ENCODE measurements around the gene TMEM59.
"Not testable (repeated sequence)": the region's sequence is repeated elsewhere in the genome, so short reads cannot be mapped to it uniquely, and the experiment has no call there.

The TMEM59 gene

DNA sequence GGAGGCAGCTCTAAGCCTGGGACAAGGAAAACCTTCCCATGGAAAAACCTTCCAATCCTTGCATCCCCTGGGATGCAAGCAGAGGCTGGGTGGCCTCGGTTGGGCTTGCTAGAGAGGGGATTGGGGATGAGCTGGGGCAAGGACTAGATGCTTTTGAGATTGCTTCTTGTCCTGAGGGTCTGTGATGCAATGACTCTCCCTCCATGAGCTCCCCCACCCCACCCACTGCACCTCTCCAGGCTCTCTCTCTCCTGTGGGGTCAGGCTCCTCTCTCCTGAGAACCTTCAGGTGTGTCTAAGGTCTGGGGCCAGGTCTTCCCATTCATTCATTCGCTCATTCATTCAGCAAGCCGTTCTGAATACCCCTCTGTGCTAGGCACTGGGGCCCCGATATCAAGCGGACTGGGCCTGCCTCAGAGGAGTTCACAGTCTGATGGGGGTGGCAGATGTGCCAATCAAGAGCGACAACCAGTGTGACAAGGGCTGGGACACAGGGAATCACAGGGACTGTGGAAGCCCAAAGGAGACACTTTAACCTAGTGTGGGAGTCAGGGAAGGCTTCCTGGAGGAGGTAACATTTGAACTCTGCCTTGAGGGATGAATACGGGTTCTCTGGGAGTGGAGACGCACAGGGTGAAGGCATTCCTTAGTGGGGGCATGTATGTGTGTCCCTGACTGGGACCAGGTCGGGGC, 41.5 kb downstream of the TMEM59 start:
- DNase-seq, result no peak

DNA sequence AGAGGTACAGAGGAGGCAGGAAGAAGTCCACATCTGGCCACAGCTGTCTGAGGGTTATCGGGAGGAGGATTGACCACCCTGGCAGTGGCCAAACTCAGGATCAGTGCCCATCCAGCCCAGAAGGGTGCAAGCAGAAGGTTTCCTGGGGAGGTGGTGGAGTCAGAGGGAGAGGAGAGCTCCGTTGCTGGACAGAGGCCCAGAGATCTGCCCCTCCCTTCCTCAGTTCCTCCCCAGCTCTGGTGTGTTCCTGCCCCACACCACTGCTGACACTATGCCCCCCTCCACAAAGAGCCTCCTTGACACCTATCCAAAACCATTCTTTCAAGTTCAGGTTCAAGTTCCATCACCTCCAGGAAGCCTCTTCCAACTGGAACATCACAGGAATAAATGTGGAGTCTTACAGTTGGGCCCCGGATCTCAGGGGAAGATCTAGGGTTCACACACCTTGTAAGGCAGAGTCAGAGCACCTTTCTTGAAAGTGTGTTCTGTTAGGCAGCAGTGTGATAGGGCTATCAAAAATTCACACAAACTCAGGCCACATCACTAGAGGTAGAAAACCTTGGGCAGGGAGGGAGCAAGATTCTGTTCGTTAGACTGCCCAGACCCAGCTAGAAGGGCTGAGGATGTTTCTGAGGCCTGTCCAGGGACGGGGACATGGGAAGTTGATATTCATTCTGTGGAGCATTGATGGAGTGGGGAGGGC, 42.4 kb downstream of the TMEM59 start:
- no peak for DNase-seq

DNA sequence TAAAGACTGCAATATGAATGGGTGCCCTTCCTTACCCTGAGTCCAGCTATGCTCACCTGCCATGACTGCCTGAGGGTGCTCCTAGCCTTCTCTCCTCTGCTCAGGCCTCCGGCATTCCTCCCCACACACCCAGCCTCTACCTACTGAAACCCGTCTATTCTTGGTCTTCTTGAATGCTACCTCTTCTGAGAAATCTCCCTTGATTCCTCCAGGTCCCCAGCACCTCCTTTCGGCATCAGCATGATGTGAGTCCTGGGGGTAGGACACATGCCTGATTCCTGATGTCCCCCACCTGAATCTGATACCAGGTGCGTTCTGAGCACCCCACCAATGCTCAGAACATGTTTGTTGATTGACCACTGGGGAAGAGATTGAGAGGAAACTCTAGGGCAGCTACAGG, 43.6 kb downstream of the TMEM59 start:
- DNase-seq, result no peak

DNA sequence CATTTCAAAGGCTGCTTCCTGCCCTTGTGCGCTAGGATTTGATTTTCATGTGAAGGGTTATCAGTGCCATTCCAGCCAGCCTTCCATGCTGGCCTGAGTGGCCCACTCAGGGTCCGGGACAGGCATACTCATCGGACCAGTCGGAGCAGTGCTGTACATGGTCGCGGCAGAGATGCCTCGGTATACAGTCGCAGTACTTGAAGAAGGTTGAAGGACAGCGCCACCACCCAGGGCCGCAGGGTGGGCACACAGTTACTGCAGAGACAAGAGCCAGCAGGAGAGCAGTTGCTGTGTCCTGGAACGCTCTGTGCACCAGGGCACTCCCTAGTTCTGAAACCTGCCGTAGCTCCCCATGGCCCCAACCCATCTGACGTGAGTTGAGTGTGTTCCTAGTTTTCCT, 44.1 kb downstream of the TMEM59 start:
- no peak for DNase-seq

DNA sequence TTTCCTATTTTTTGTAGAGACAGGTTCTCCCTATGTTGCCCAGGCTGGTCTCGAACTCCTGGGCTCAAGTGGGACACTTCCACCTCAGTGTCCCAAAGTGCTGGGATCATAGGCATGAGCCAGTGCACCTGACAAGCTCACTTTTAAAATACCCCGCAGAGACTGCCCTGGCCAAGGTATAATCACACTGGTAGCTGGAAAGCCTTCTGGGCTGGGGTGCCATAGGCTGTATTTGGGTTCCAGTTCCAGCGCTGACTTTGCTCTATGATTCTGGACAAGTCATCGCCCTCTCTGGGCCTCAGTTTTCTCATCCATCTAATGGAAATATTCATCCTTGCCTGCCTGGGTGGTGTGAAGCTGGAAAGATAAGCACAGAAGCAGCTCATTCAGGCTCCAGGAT, 45.4 kb downstream of the TMEM59 start:
- no peak for DNase-seq

DNA sequence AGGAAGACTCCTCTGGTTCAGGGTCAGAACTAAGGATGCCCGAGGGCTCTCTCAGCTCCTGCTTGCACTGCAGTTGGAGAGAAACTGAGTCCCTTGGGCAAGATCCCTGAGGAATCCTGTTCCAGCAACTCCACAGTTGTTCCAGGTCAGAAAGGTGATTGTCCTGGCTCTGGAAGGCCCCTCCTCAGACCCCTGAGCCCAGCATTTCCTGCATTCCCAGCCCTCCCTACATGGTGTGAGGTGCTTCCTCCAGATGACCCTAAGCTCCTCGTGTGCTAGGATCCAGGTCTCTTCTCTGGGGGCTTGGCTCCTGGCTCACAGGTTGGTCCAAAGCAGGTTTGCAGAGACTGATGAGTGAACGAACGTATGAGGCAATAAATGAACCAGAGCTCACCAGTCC, 46.5 kb downstream of the TMEM59 start:
- DNase-seq, result no peak

DNA sequence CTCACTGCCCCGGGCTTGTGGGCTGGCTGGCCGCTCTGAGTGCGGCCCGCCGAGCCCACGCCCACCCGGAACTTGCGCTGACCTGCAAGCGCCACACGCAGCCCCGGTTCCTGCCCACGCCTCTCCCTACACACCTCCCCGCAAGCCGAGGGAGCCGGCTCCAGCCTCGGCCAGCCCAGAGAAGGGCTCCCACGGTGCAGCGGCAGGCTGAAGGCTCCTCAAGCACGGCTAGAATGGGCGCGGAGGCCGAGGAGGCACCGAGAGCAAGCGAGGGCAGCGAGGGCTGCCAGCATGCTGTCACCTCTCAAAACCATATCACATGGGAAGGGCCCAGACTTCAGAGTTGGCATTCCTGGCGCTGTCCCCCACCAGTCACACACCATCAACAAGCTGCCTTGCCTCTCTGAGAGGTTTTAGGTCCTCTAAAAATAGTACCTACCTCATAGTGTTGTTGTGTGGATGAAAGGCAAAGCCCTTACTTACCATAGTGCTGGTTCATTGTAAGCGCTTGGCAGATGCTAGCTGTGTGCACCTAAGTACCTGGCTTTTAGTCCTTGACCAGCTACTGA, 48.4 kb downstream of the TMEM59 start:
- no peak for DNase-seq

DNA sequence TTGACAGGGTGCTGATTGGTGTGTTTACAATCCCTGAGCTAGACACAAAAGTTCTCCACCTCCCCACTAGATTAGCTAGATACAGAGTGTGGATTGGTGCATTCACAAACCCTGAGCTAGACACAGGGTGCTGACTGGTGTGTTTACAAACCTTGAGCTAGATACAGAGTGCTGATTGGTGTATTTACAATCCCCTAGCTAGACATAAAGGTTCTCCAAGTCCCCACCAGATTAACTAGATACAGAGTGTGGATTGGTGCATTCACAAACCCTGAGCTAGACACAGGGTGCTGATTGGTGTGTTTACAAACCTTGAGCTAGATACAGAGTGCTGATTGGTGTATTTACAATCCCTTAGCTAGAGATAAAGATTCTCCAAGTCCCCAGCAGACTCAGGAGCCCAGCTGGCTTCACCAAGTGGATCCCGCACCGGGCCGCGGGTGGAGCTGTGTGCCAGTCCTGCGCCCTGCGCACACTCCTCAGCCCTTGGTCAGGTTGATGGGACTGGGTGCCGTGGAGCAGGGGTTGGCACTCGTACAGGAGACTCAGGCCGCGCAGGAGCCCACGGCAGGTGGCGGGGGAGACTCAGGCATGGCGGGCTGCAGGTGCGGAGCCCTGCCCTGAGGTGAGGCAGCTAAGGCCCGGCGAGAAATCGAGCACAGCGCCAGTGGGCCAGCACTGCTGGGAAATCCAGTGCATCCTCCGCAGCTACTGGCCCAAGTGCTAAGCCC, 49.1 kb downstream of the TMEM59 start:
- not testable (repeated sequence) for DNase-seq

DNA sequence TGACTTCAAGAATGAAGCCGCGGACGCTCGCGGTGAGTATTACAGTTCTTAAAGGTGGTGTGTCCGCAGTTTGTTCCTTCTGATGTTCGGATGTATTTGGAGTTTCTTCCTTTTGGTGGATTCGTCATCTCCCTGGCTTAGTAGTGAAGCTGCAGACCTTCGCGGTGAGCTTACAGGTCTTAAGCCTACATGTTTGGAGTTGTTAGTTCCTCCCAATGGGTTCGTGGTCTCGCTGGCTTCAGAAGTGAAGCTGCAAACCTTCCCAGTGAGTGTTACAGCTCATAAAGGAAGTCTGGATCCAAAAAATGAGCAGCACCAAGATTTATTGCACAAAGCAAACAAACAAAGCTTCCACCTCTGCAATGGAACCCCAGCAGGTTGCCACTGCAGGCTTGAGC, 49.8 kb downstream of the TMEM59 start:
- no peak for DNase-seq

DNA sequence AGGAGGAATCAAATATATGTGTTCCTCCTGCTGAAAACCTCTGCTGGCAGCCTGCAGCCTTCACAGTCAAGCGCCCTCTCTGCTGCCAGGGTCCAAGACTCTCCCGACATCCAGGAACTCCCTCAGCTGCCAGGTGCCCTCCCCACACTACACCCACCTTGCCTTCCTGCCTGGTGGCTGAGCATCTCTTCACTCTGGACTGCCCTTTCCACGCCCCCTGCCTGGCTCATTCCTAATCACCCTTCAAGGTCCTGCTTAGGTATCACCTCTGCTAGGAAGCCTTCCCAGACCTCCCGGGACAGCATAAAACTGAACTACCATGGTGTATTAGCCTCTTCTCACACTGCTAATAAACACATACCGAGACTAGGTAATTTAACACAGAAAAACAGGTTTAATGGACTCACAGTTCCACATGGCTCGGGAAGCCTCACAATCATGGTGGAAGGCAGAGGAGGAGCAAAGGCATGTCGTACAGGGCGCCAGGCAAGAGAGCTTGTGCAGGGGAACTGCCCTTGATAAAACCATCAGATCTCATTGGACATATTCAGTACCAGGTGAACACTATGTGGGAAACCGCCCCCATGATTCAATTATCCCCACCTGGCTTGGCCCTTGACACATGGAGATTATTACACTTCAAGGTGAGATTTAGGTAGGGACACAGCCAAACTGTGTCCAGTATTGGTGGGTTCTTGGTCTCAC, 50.3 kb downstream of the TMEM59 start:
- no peak for DNase-seq

DNA sequence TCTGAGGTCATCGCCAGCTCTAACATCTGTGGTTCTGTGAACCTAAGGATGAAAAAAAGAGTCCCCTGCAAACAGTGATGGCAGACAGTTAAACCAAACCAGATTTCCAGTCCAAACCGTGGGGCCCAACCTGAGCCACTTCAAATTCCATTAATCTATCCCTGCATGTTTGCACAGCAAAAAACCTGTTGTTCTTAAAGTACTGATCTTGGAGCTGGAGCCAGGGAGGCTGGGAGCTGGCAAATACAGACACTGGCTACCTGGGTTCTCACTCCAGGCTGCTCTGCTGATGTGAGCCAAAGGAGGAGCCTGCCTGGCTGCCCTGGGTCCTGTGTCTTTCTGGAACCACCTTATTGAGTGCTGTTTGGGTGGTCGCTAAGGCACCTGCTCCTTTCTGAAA, 51.4 kb downstream of the TMEM59 start:
- DNase-seq, result no peak

DNA sequence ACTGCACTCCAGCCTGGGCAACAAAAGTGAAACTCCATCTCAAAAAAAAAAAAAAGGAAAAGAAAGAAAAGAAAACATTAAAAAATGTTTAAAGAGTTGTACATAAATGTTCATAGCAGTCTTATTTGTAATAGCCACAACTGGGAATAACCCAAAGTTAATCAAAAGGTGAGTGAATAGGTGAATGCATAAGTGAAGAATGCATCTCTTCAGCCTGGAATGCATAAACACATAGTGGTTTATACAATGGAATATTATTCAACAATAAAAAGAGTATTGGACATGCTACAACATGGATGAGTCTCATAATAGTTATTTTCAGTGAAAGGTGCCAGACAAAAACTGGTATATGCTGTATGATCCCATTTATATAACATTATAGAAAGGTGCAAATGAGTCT, 53.1 kb downstream of the TMEM59 start:
- no peak for DNase-seq

DNA sequence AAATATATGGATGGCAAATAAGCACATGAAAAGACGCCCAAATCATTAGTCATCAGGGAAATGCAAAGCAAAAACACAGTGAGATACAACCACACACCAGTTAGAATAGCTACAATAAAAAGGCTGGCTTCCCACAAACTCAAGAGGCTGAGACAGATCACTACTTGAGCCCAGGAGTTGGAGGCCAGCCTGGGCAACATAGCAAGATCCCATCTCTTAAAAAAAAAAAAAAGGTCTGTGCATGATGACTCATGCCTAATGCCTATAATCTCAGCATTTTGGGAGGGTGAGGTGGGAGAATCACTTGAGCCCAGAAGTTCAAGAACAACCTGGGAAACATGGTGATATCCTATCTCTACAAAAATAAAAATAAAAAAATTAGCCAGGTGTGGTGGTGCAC, 54.8 kb downstream of the TMEM59 start:
- DNase-seq, result no peak

DNA sequence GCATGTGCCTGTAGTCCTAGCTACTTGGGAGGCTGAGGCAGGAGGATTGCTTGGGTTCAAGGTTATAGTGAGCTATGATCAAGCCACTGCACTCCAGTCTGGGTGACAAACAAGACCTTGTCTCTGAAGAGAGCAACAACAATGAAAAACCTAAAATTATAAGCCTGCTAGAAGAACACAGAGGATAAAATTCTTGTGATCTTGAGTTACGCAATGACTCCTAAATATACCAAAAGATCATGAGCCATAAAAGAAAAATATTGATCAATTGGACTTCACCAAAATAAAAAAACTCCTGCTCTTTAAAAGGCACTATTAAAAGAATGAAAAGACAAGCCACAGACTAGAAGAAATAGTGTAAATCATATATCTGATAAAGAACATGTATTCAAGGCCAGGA, 57.3 kb downstream of the TMEM59 start:
- no peak for DNase-seq

DNA sequence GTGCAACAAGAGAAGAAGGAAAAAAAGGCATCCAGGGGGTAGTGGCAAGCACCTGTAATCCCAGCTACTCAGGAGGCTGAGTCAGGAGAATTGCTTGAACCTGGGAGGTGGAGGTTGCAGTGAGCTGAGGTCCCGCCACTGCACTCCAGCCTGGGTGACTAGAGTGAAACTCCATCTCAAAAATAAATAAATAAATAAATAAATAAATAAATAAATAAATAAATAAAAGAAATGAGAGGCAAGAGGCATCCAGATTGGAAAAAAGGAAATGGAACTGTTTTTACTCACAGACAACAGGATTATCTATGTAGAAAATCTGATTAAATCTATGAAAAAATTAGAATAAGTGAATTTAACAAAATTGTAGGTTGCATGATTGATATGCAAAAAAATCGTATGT, 58.5 kb downstream of the TMEM59 start:
- DNase-seq, result not testable (repeated sequence)

DNA sequence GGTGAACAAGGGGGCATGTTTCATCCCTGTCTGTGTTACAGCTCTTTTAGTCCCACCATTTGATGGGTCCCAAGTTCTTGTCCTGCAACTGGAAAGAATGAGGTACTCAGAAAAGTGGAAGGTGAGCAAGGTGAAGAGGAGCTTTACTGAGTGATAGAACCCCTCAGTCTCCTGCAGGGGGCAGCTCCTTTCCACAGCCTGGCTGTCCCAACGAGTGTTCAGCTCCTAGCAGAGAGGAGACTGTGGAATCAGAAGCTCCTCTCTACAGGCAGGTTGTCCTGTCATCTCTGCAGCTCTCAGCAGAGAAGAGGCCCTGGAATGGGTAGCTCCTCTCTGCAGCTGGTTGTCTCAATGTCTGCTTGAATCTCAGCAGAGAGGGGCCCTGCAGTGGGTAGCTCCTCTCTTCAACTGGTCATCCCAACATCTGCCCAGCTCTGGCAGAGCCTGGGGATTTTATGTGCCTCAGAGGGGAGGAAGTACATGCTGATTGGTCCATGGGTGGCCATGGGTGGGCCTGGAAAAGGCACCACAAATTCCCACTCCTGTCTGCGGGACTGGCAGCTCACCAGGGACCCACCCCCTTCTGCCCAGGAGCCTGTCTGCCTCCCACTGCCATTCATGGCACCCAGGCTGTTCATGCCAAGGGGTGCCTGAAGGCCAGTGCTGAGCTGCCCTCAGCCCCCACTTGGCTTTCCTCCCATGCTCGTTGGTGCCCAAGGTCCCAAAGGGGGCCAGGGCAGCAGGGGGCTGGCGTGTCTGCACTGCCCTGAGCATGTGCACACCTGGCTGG, 60.7 kb downstream of the TMEM59 start:
- DNase-seq, result no peak

DNA sequence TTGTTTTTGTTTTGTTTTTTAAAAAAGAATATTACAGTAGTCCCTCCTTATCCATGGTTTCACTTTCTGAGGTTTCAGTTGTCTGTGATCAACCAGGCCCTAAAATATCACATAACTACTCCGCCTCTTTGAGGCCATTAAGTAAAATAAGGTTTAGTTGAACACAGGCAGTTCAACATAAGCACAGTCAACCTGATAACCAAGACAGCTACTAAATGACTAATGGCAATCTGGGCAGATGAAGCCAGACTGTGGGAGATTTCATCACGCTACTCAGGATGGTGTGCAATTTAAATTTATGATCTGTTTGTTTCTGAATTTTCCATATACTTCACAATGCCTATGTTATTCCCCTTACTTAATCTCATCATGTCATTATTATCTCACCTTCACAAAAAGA, 65.1 kb downstream of the TMEM59 start:
- no peak for DNase-seq

DNA sequence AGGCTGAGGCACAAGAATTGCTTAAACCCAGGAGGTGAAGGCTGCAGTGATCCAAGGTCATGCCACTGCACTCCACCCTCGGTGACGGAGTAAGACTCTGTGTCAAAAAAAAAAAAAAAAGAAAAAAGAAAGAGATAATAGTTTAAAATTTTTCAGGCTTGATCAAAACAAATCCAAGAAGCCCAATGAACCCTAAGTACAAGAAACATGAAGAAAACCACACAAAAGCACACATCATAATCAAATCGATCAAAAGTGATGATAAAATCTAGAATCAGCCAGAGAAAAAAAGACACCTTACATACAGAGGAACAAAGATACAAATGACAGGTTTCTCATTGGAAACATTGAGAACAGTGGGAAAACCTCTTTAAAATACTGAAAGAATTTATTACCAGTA, 66.5 kb downstream of the TMEM59 start:
- no peak for DNase-seq

DNA sequence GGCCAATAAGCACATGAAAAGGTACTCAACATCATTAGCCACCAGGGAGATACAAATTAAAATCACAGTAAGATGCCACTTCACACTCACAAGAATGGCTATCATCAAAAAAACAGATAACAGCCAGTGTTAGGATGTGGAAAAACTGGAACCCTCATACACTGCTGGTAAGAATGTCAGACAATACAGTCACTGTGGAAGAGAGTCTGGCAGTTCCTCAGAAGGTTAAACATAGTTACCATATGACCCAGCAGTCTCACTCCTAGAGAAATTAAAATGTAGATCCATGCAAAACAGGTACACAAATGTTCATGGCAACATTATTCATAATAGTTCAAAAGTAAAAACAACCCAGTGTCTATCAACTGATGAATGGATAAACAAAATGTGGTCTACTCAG, 68.3 kb downstream of the TMEM59 start:
- DNase-seq, result no peak

DNA sequence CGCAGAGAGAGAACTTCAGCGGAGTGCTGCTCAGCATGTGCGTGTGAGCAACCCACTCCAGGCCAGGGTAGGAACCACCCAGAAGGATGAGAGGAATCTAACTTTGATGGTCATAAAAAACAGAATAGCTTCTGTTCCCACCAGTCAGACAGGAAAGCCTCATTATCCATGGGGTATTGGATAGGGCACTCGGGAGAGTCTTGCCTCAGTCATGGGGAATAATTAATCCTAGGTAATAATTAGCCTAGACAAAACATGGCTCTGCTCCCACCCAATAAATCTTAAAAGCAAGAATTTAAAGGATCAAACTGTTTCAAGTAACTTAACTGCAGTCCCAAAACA, 70.3 kb downstream of the TMEM59 start:
- DNase-seq, result no peak

DNA sequence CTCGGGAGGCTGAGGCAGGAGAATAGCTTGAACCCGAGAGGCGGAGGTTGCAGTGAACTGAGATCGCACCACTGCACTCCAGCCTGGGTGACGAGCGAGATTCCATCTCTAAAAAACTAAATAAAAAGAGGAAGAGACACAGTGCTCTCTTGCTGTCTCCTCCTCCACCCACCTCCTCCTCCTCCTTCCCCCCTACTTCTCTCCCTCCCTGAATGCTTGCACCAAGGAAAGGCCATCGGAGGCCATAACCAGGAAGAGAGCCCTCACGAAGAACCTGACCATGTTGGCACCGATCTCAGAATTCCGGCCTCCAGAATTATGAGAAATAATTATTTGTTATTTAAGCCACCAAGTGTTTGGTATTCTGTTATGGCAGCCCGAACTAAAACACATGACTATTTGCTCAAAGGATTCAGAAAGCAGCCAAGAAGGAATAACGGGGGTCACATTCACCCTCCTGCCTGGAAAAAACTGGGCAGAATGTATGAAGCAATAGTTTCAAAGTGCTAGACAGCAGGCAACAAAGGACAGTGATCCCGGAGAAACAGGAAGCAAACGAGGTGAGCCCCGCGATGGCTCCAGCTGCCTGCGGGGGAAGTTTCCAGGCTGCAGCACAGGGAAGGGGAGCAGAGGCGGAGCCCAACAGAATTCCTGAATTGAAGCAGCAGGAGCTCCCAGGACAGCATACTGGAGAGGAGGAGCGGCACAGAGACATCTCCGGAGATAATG, 70.8 kb downstream of the TMEM59 start:
- DNase-seq, result peak; percentile 31

DNA sequence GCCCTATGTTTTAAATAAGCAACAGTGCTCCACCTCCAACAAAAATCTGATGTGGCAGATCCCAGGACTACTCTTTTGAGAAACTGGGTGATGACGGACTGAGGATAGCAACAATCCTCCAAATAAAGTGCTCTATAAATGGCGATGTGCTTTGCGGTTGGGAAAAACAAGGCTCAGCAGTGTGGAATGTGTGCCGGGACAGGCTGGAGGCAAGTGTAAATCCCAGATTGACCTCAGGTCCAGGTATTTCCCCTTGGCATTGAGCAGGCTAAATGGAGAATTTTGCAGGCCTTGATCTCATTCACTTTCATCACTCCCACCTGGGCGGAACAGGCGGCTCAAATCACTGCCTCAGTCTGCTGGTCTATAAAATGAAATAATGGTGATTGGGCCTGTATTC, 71.8 kb downstream of the TMEM59 start:
- DNase-seq, result no peak

Data from NCI-H2227 treated with DMSO at 0.1 percent for 48 hours (cell line).